ENCODE data around the gene POF1B.

DNA sequence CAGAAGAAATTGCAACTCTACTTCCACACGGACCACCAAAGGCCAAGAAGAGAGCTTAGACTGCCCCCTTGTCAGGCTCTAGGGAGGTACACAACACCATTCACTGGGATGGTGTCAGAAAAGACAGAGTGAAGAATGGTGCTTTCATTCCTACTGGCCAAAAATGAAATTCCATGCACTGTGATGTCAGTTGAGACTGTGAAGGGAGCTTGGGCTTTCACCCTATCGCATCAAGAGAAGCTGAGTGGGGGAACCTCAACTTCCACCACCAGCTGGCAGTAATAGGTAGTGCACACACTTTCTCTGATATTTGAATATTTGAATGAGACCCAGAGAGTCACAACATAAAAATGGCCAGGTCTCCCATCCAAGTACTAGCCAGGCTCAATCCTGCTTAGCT, 69.7 kb downstream of the POF1B start:
- TF ChIP-seq POLR2A (IDR thresholded peaks at IDR 0.05; ENCODE audit: low read depth, low read length) (no peak), POLR2AphosphoS5 (IDR thresholded peaks at IDR 0.05; ENCODE audit: low read depth, low read length) (no peak), TAF1 (IDR thresholded peaks at IDR 0.05; ENCODE audit: low read depth, low read length) (no peak), POU2F2 (IDR thresholded peaks at IDR 0.05; ENCODE audit: low read depth, low read length) (no peak), SPI1 (IDR thresholded peaks at IDR 0.05; ENCODE audit: low read depth, low read length) (no peak)
